ENCODE measurements around the gene GPC5.
"Not testable (repeated sequence)": the region's sequence is repeated elsewhere in the genome, so short reads cannot be mapped to it uniquely, and the experiment has no call there.

GPC5 gene

DNA sequence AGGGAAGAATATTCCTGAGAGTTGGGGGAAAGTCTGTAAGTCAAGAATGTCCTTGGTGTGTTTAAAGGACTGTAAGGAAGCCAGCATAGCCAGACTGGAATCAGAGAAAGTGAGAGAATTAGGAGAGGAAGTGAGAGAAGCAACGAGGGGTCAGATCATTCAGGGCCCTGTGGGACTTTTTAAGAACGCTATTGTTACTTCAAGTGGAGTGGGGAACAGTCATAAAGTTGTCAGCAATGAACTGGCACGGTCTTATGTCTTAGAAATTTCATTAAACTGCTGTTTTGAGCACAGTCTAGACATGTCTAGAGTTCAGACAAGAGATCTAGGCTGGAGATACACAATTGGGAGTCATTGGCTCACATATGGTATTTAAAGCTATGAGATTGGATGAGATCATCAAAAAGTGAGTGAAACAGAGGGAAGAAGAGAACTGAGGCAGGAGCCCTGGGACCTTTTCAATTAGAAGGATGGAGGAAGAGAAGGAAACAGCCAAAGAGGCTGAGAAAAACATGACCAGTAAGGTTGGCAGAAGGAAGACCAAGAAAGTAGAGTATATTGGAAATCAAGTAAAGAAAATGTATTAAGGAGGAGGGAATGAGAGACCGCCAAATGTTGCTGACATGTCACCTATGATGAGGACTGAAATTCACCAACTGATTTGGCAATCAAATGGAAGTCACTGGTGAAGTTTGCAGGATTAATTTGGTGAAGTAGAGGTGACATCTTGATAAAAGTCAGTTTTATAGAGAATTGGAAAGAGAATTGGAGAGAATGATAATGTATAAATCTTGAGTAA is 263.5 kb downstream of the GPC5 start:
- no peak for DNase-seq

DNA sequence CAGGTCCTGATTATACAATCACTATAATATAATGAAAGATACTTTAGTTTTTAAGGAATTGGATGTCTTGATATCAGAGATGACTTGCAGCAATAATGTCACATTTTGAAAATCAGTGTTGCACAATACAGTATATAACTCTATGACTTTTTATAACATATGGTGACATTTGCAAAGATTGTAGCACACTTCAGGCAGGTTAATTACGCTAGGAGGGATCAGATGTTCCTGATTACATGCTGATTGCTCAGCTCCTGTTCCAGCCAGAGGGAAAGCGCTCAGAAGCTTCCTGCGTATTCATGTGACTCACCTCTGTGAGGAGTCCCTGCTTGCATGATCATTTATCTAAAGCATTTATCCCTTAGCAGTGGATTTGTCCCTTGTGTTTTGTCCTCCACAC is 265.6 kb downstream of the GPC5 start:
- DNase-seq = no peak

DNA sequence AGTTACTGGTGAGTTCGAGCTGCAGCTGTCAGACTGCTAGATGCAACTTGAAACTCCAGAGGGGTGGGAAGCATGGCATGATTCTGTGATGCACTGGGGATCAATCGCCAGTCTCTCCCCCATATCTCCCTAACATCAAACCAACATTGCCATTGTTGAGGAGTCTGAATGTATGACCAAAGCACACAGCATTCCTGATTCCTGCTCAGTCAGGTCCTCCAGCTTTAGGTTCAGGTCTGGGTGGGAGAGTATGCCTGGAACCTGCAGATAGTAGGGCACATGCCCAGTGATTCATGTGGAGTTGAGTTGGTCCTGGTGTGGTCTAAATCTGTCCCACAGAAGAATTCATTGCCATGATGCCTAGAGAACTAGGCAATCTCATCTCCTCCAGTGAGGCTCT is 269.1 kb downstream of the GPC5 start:
- no peak for DNase-seq

DNA sequence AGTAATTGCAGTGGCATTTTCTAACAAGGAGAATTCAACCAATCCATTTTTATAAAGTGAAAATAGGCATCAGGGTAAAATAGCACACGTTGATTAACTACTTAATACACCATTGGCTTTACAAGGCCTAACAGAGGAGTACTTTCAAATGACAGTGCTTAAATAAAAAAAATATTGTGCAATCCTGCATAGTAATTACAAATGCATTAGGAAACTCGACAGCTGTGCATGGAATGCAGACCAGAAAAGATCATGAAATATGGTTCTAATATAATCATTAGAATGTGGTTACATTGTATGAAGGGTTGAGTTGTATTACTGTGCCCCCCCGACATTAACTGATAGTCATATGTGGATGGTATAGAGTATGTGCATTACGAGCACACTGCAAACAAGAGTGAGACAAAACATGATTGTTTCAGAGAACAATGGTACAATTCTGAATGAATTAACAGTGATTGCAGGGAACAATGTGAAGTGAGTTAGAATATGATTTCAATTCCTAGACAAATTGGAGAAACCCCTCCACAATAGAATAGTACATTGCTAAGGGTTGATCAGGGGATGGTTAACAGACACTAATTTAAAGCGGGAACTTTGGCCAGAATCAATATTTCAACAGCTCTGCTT is 270.6 kb downstream of the GPC5 start:
- DNase-seq = no peak

DNA sequence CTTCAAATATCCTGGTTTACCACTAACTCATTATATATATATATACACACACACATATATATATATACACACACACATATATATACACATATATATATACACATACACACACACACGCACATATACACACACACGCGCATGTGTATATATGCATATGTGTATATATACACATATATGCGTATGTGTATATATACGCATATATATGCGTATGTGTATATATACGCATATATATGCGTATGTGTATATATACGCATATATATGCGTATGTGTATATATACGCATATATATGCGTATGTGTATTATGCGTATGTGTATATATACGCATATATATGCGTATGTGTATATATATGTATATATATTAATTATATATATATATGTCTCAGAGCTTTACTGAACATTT is 275.9 kb downstream of the GPC5 start:
- not testable (repeated sequence) for DNase-seq

DNA sequence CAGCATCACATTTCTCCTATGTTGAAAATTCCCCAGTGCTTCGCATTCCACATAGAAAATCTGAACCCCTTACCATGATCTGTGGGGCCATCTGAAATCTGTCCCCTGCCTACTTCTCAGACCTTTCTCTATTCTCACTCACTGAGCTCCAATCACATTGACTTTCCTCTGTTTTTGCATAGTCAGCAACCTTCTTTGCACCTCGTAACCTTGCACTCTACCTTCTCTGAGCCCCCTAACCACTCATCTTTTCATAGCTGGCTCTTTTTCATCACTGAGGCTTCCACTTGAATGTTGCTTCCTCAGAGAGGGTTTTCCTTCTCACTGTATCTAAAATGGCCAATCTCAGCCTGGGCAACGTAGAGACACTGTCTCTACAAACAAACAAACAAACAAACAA is 286.3 kb downstream of the GPC5 start:
- DNase-seq = no peak

DNA sequence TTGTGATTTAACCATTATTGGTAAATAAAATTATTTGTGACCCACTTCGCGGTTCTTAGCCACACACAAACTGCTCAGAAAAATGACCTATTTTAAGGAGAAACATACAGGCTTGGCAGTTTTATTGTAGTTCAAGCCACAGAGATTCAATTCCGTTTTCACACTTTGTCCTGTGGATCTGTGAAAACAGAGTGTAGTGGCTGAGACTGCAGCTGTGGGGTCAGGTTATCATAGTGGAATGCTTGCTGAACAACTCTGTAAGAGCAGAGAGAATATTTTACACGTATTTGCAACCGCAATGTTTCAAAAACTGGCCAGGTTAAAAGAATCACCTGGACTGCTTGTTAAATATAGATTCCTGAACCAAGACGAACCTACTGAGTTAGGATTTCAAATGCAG is 292.5 kb downstream of the GPC5 start:
- no peak for DNase-seq

DNA sequence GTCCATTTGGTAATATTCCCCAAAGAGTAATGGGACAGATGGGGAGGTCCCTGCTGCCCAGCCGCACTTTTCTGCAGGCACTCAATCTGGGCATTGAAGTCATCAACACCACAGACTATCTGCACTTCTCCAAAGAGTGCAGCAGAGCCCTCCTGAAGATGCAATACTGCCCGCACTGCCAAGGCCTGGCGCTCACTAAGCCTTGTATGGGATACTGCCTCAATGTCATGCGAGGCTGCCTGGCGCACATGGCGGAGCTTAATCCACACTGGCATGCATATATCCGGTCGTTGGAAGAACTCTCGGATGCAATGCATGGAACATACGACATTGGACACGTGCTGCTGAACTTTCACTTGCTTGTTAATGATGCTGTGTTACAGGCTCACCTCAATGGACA is 295.0 kb downstream of the GPC5 start:
- DNase-seq = no peak

DNA sequence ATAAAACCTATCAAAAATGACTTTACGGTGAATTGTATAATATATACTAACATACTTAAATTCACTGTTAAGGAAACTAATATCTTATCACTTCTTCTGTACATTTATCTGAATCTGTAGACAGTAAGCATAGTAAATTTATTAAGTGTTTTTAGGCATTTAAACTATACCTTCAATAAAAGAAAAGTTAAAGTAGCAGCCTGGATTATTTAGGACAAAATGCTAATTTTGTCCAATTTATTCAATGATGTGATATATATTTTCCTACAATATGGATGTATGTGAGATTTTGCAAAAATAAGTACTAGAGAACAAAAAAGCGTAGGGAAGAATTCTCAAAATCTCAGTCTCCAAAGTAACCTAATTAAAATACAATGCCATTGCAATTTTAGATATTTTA is 299.9 kb downstream of the GPC5 start:
- DNase-seq = no peak

DNA sequence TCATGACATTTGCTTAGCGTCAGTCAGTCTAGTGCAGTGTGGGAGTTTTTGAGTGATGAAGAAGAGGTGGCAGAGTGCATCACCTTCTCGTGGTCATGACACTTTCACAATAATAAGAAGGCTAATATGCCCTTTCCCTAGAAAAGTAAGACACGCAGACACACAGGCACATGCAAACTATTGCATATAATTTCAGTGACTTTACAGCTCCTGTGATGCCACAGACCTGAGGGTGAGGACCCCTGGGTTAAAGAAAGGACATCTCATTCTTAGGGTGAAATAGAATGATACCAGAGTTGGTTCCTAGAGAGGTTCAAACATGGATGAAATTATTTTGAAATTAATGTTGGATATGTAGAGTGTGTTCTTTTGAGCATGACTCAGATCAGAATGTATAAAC is 300.3 kb downstream of the GPC5 start:
- no peak for DNase-seq

DNA sequence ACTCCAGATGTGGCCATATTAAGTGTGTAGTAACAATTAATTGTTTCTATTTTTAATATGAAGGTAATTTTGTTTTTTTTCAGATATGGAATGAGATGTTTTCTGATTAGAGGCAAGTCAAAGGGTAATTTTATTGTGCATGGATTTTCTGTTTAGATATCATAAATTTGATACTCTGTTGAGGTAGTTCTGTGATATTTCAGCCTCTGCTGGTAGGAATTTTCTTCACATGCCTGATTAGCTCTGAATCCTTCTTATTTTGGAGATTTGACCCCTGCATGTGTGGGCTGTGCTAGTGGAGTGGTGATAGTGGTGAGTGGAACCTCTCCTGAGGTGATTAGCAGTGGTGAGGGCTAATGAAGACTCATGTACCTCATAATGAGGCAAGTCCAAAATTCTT is 301.4 kb downstream of the GPC5 start:
- DNase-seq = no peak

DNA sequence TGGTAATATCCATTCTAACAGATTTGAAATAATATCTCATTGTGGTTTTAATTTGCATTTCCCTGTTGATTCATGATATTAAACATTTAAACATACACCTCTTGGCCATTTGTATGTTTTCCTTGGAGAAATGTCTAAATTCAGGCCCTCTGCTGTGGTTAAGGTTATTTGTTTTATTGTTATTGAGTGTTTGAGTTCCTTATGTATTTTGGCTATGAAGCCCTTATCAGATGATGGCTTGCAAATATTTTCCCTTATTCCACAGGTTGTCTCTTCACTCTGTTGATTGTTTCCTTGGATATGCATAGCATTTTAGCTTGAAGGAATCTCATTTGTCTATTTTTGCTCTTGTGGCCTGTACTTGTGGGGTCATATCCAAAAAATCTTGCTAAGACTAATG is 303.6 kb downstream of the GPC5 start:
- DNase-seq = peak; percentile 64

DNA sequence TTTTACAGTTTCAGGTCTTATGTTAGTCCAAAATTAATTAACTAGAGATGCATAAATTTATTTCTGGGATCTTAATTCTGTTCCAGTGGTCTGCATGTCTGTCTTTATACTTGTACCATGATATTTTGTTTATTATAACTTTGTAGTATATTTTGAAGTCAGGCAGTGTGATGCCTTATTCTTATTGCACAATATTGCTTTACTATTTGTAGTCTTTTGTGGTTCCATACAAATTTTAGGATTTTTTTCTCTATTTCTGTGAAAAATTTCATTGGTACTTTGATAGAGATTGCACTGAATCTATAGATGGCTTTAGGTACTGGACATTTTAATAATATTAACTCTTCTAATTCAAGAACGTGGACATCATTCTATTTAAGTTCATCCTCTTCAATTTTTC is 304.0 kb downstream of the GPC5 start:
- DNase-seq = no peak

DNA sequence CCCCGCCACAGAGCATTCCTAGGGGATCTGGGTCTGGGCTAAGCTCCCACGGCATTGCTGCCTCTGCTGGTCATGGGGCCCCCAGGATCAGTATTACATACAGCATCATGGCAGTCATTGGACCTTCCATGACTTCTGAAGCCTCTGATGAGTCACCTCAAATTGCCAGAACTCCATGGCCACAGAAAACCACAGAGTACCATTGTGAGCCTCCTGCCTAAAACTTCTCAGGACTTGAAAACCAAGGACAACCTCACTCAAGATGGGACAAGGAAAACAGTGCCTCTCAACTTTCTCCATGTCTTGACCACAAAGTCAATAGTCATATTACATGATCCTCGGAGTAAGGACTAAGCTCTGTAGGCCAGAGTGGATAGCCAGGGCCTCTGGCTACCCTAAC is 306.0 kb downstream of the GPC5 start:
- no peak for DNase-seq

DNA sequence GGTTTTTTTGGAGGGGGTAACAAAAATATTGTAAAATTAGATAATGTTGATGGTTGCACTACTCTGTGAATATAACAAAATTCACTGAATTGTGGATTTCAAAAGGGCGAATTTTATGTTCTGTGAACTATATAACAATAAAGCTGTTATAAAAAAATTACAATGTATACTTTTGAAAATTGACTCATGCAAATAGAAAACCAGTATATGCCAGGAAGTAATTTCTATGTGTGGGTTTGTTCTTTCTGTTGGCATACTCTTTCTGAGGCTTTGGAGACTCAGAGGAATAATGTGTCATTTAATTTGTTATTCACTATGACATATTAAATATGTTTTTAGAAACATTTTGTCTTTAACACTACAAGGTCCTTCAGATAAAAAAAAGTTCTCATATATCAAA is 310.1 kb downstream of the GPC5 start:
- no peak for DNase-seq

DNA sequence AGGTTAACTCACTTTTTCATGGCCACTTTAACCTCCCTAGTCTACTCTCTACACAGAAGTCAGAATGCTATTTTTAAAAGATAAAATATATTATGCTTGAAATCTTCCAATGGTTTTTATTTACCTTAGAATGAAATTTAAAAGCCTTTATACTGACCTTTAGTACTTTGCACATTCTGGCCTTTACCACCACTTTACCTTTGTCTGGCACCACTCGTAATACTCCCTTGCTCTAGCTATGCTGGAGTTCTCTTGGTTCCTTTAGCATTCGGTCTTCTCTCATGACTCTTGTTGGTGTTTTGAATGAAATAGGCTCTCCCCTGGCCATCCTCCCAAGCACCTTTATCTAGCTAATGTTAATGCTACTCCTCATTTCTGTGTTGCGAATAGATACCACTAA is 310.8 kb downstream of the GPC5 start:
- no peak for DNase-seq

DNA sequence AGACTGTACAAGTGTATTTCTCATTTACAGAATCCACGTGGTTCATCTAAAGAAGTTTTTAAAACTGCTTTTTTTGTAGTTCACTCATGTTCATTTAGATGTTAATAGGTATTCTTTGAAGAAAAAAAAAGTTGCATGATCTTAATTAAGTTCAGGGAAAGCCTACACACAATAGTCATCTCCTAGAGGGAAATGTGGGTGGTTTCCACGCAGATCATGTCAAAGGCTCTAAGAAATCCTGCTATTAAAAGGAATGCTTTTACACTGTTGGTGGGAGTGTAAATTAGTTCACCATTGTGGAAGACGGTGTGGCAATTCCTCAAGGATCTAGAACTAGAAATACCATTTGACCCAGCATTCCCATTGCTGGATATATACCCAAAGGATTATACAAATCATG is 312.3 kb downstream of the GPC5 start:
- DNase-seq = no peak

DNA sequence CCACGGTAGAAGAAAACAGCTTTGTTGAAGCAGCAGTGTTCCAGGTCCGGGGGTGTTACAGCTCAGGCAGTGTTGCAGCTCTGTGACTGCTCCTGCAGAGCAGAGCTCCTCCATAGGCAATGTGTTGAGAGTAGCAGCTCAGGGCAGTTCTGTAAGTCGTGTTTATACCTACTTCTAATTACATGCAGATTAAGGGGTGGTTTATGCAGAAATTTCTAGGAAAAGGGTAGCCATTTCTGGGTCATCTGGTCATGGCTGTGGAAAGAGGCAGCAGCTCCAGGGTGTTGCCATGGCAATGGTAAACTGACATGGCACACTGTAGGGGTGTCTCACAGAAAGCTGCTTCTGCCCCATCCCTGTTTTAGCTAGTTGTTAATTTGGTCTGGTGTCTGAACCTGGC is 316.4 kb downstream of the GPC5 start:
- DNase-seq = no peak

DNA sequence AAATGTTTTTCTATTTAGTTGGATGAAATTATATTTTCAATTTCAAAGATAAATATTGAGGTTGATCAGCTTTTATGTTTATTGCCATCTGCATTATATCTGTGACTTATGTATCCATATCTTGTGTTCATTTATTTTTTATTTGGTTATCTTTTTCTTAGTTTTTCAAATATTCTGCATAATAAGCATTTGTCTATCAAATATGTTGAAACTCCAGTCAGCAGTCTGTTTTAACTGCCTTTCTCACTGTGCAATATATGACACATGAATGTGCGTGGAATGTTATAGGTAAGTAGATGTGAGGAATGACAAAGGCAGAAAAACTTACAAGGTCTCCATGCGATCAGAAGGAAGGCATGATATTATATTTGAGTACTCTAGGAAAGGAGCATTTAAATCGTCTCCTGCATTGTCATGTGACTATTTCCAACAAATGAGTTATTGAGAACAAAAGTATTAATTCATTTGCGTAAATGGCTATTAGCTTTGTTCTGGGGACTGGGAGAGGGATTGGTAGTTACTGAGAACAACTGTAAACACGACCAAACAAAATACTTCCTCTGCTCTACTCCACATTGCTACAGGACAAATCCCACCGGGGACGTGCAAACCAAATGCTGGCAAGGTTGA is 318.1 kb downstream of the GPC5 start:
- no peak for DNase-seq

DNA sequence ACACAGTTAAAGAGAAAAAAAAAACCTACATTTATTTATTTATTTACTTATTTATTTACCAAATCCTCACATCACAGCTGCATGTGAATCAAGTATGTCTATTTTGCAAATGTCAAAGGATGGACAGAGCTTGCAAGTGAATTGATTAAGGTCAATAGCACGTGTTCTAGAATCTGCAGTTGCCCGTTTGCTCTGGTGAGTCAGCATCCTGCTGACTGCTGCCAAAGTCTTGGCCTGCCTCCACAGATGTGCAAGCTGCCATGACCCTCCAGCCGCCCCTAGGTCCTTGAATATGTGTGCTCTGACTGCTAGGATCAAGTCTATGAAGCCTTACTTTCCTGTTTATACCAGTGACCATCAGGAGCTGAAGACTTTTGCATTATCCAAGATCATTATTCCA is 320.6 kb downstream of the GPC5 start:
- no peak for DNase-seq

DNA sequence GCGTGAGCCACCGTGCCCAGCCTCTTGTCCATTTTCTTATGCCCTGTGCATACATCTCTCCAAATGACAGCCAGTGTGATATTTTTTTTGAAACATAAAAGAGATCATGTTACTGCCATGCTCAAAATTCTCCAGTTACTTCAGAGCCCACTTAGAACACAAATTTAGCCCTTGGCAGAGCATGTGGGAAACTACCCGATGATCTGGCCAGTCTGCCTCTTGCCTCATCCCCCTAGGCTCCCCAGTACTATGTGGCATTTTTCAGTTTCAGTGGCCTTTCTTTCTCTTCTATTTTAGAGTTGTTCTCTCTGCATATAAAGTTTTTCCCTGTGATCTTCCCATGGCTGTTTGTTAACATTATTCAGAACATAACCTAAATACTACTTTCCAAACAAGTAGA is 323.0 kb downstream of the GPC5 start:
- peak; percentile 14 for DNase-seq

DNA sequence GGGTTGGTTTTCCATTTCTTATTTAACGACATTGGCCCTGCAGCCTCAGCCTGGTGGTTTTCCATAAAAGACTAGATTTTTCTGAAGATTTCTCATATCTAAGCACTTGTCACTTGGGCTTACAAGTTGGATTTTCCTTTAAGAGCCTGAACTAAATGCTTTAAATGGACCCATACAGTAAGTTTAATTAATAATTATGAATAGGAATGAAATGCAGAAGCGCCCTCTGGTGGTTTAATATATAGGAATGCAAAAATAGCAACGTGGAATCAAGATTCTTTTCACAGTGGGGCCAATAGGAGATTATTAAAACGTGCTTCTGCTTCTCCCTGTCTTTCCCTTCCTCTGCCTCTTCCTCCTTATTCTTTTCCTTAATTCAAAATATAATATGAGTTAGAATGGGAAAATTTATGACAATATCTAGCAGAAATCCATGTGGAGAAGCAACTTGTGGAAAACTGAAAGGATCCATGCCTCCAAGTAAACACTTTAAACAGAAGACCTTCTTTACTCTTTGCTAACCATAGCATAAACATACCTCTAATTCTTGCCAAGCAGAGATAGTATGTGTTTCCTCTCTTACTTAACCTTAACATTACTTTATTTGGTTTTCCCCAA is 324.0 kb downstream of the GPC5 start:
- DNase-seq = peak; percentile 72

DNA sequence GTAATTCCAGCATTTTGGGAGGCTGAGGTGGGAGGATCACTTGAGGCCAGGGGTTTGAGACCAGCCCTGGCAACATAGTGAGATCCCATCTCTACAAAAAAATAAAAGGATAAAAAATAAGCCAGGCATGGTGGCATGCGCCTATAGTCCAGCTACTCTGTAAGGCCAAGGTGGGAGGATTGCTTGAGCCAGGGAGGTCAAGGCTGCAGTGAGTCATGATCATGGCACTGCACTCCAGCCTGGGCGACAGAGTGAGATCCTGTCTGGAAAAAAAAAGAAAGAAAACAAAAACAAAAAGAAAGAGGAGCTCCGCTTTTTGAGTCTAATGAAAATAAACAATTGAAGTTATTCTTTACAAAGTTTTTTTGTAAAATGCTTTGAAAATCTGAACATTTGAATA is 326.2 kb downstream of the GPC5 start:
- no peak for DNase-seq

DNA sequence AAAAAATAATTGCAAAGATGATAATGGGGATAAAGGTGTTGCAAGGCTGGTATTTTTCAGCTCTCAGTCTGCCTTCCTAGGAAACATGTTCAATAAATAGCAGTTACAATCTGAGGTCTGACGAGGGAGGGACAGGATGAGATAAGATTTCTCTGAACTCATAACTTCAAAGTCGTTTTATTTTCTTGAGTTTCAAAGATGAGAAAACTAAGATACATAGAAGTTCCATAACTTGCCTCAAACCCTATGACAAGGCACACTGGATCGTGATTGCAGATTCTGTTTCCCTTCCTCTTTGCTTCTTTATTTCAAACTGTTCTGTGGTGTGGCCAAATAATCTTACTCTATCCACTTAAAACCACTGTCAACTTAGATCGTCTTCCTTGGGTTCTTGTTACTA is 327.2 kb downstream of the GPC5 start:
- no peak for DNase-seq
